ENCODE results near the gene CENPE. TPM values are rescaled to one million over a fixed set of nuclear protein-coding genes. Genes with fewer than 3 reads are reported as not detected.

The CENPE gene
- total RNA-seq, 6 experiments from 2014 or later = 11.3 to 36.5 (median 28.8) TPM

DNA sequence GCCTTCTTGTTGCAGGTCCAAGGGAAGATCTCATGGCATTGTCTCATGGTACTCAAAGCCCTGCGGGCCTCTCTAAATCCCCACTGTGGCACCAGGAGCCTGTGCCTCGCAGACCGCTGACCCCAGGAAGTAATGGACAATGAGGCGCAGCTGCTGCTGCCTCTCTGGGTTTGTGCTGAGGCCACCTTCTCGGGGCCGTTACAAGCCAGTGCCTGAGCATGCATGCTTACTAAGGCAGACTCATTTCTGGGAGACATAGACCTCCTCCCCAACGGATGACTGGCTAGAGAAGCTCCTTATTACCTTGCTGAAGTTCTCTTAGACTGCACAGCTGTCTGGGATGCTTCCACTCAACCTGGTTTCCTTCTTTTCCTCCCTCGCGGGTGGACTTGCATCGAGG lies 99.8 kb downstream of the CENPE start:
- no peak for TF ChIP-seq CTCF (IDR thresholded peaks at IDR 0.05)
- DNase-seq = no peak
- Mint-ChIP-seq H3K27ac (peak overlapping the region; percentile 92), H3K4me1 (ENCODE audit: low read depth) (peaks cover 38% of the 10 kb centered on the region), H3K36me3 (ENCODE audit: low read depth) (no peaks in the 10 kb centered on the region), H3K4me3 (peak overlapping the region; percentile 92), H3K27me3 (ENCODE audit: insufficient read depth) (no peaks in the 10 kb centered on the region), H3K9me3 (no peaks in the 10 kb centered on the region)

DNA sequence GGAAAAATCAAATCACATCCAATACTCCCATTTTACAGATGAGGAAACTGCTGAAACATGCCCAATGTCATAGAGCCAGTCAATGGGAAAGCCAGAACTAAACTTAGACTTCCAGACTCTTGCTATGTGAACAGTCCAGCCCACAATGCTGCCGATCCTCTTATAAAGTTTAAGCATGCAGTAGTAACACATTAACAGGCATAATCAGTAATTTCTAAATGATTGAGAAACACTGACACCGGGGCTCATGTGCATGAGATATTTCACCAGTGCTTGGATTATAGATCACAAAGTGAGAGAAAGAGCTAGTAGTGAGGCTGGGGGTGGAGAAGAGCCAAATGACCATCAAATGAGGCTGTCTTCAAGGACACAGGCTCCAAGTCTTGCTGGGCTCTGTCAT lies 101.0 kb downstream of the CENPE start:
- TF ChIP-seq CTCF (IDR thresholded peaks at IDR 0.05) = no peak
- Mint-ChIP-seq H3K36me3 (ENCODE audit: low read depth) (no peaks in the 10 kb centered on the region), H3K27ac (no peak overlapping the region), H3K9me3 (no peaks in the 10 kb centered on the region), H3K4me1 (ENCODE audit: low read depth) (peaks cover 48% of the 10 kb centered on the region), H3K27me3 (ENCODE audit: insufficient read depth) (no peaks in the 10 kb centered on the region), H3K4me3 (no peak overlapping the region)
- DNase-seq = no peak

GRCh38 chr4:103095080-103095479 lies 103.1 kb downstream of the CENPE start:
- H3K27me3 Mint-ChIP-seq (ENCODE audit: insufficient read depth) = no peaks in the 10 kb centered on the region
- no peak overlapping the region for H3K4me3 Mint-ChIP-seq
- no peaks in the 10 kb centered on the region for H3K36me3 Mint-ChIP-seq (ENCODE audit: low read depth)
- H3K27ac Mint-ChIP-seq = no peak overlapping the region
- no peak for DNase-seq
- peaks cover 46% of the 10 kb centered on the region for H3K4me1 Mint-ChIP-seq (ENCODE audit: low read depth)
- TF ChIP-seq CTCF (IDR thresholded peaks at IDR 0.05) = no peak
- H3K9me3 Mint-ChIP-seq = no peaks in the 10 kb centered on the region

GRCh38 chr4:103092245-103092644 lies 105.9 kb downstream of the CENPE start:
- DNase-seq = no peak
- Mint-ChIP-seq H3K27ac (peak overlapping the region; percentile 36; the same call in 1 of the 2 replicates), H3K4me3 (0 out of 2 replicates have a peak overlapping the region, but pooled peaks have one; percentile 29), H3K9me3 (no peaks in the 10 kb centered on the region), H3K27me3 (ENCODE audit: insufficient read depth) (no peaks in the 10 kb centered on the region), H3K4me1 (ENCODE audit: low read depth) (peaks cover 24% of the 10 kb centered on the region), H3K36me3 (ENCODE audit: low read depth) (peaks cover 5% of the 10 kb centered on the region; the same call in 1 of the 2 replicates)
- TF ChIP-seq CTCF (IDR thresholded peaks at IDR 0.05) = no peak

DNA sequence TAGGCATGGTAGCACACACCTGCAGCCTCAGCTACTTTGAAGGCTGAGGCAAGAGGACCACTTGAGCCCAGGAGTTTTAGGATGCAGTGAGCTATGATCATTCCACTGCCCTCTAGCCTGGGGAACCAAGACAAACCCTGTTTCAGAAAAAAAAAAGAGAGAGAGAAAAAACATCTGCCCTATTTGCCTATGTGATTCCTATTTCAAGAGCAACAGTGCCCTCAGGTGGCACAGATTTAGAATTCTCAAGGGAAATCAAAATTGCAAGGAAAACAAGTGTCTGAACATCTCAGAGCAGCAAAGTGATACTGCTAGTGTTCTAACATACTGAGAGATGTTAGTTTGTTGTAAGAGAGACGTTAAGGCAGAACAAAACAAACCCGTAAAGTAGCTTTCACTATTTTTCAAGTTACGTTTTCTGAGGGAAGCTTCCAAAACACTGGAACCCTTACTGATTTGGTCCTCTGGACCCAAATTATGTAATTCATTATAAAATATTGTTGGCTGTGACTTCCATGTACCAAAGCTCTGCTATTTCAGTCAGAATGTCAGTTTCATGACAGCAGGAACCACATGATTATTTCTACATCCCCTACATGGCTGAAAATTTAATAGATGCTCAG lies 106.4 kb downstream of the CENPE start:
- H3K36me3 Mint-ChIP-seq (ENCODE audit: low read depth) = peaks cover 10% of the 10 kb centered on the region
- no peaks in the 10 kb centered on the region for H3K9me3 Mint-ChIP-seq
- no peak overlapping the region for H3K27ac Mint-ChIP-seq
- no peaks in the 10 kb centered on the region for H3K27me3 Mint-ChIP-seq (ENCODE audit: insufficient read depth)
- H3K4me1 Mint-ChIP-seq (ENCODE audit: low read depth) = peaks cover 18% of the 10 kb centered on the region
- TF ChIP-seq CTCF (IDR thresholded peaks at IDR 0.05) = peak; percentile 85
- peak; percentile 72 for DNase-seq
- H3K4me3 Mint-ChIP-seq = no peak overlapping the region

All from HFFc6 (cell line).